ENCODE measurements around the gene TLR1.
"Not testable (repeated sequence)": the region's sequence is repeated elsewhere in the genome, so short reads cannot be mapped to it uniquely, and the experiment has no call there.

The TLR1 gene

GRCh38 chr4:38795087-38795486 is 9.5 kb downstream of the TLR1 start:
- no peak for FAIRE-seq
- TF ChIP-seq POLR2A (IDR thresholded peaks at IDR 0.05; ENCODE audit: low read depth, low read length): no peak

GRCh38 chr4:38794051-38794450 is 10.5 kb downstream of the TLR1 start:
- no peak for TF ChIP-seq POLR2A (IDR thresholded peaks at IDR 0.05; ENCODE audit: low read depth, low read length)
- DNase-seq (ENCODE audit: insufficient read length, low spot score) (no peak), FAIRE-seq (no peak)

More at GRCh38 chr4:38795087-38795486, 9.5 kb downstream of the TLR1 start:
- DNase-seq (ENCODE audit: insufficient read length, low spot score): no peak

- no peak for DNase-seq (ENCODE audit: insufficient read length, low spot score)
- FAIRE-seq: no peak
- no peak for TF ChIP-seq POLR2A (IDR thresholded peaks at IDR 0.05; ENCODE audit: low read depth, low read length)
Measured at GRCh38 chr4:38791010-38791409, 13.6 kb downstream of the TLR1 start.

DNA sequence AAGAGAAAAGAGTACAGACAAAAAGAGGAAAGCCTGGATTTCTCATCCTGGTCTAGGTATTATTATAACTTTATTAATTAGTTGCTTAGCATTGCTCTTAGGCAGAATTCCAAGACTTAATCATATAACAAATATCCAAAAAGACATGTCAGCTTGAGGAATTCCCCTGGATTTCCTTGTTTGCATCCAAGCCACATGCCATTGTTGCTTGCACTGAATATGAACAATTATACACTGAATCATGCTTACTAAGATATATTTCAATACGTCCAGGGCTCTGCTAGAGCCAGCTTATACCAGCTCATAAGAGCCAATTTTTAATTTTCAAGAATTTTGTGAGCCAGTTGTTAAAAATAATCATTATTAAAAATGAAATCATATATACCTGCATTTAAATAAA is 16.3 kb downstream of the TLR1 start:
- DNase-seq (ENCODE audit: insufficient read length, low spot score): no peak
- TF ChIP-seq POLR2A (IDR thresholded peaks at IDR 0.05; ENCODE audit: low read depth, low read length): no peak
- FAIRE-seq: no peak

- DNase-seq (ENCODE audit: insufficient read length, low spot score) (no peak), FAIRE-seq (no peak)
- no peak for TF ChIP-seq POLR2A (IDR thresholded peaks at IDR 0.05; ENCODE audit: low read depth, low read length)
Measured at GRCh38 chr4:38787693-38788092, 16.9 kb downstream of the TLR1 start.

- TF ChIP-seq POLR2A (IDR thresholded peaks at IDR 0.05; ENCODE audit: low read depth, low read length): no peak
- no peak for DNase-seq (ENCODE audit: insufficient read length, low spot score)
- no peak for FAIRE-seq
Measured at GRCh38 chr4:38785901-38786402, 18.6 kb downstream of the TLR1 start.

DNA sequence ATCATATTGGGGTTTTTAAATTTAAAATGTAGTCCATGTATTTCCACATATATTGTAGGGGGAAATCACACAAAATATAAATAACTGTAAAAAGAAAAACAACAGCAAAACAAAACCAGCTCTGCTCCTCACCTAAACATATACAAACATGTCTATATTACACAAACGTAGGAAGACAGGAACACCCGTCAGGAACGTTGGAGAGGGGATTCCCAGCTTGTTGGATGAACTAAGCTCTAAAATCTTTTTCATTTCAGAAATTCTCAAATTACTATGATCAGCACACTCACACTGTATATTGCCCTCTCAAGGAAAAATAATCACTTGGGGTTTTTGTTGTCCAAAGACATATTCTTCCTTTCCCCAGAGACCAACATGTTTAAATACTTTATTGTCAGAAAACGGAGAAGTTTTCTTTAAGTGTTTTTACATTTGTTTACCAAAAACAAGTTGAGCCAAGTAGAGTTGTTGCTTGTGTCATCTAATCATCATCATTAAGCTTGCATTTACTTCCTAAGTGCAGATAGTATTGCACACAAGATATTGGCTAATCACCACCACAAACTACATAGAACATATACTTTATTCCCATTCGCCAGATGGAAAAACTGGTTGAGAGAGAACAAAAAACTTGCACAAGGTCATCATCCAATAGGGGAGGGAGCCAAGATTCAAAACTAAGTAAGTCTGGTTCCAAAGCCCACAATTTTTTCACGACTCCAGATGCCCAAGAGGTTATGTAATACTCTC is 19.4 kb downstream of the TLR1 start:
- no peak for TF ChIP-seq POLR2A (IDR thresholded peaks at IDR 0.05; ENCODE audit: low read depth, low read length)
- DNase-seq (ENCODE audit: insufficient read length, low spot score) (no peak), FAIRE-seq (no peak)

- DNase-seq (ENCODE audit: insufficient read length, low spot score): no peak
- FAIRE-seq: no peak
- TF ChIP-seq POLR2A (IDR thresholded peaks at IDR 0.05; ENCODE audit: low read depth, low read length): no peak
Measured at GRCh38 chr4:38784141-38784540, 20.4 kb downstream of the TLR1 start.

GRCh38 chr4:38783109-38783460 is 21.5 kb downstream of the TLR1 start:
- DNase-seq (ENCODE audit: insufficient read length, low spot score) (no peak), FAIRE-seq (no peak)
- TF ChIP-seq POLR2A (IDR thresholded peaks at IDR 0.05; ENCODE audit: low read depth, low read length): no peak

GRCh38 chr4:38782452-38783108 is 22.0 kb downstream of the TLR1 start, which contains the start of gene TLR10:
Gene TLR10 (minus strand): TSS chr4:38782990. CDS start chr4:38775590, 7,400 bp downstream.
- no peak for FAIRE-seq

GRCh38 chr4:38781854-38782261 is 22.7 kb downstream of the TLR1 start:
- DNase-seq (ENCODE audit: insufficient read length, low spot score): no peak
- no peak for FAIRE-seq
- no peak for TF ChIP-seq POLR2A (IDR thresholded peaks at IDR 0.05; ENCODE audit: low read depth, low read length)

More at GRCh38 chr4:38782452-38783108, 22.0 kb downstream of the TLR1 start, which contains the start of gene TLR10:
- DNase-seq (ENCODE audit: insufficient read length, low spot score): no peak
- TF ChIP-seq POLR2A (IDR thresholded peaks at IDR 0.05; ENCODE audit: low read depth, low read length): no peak

- TF ChIP-seq POLR2A (IDR thresholded peaks at IDR 0.05; ENCODE audit: low read depth, low read length): no peak
- FAIRE-seq (no peak), DNase-seq (ENCODE audit: insufficient read length, low spot score) (no peak)
Measured at GRCh38 chr4:38780833-38781484, 23.6 kb downstream of the TLR1 start.

- no peak for FAIRE-seq
- DNase-seq (ENCODE audit: insufficient read length, low spot score): no peak
- TF ChIP-seq POLR2A (IDR thresholded peaks at IDR 0.05; ENCODE audit: low read depth, low read length): no peak
Measured at GRCh38 chr4:38779790-38780189, 24.8 kb downstream of the TLR1 start.

- FAIRE-seq; DNase-seq (ENCODE audit: insufficient read length, low spot score): not testable (repeated sequence)
Measured at GRCh38 chr4:38777925-38778324, 26.7 kb downstream of the TLR1 start.

All from H54 (cell line).